Measurements from ENCODE around the gene SSX4B.

DNA sequence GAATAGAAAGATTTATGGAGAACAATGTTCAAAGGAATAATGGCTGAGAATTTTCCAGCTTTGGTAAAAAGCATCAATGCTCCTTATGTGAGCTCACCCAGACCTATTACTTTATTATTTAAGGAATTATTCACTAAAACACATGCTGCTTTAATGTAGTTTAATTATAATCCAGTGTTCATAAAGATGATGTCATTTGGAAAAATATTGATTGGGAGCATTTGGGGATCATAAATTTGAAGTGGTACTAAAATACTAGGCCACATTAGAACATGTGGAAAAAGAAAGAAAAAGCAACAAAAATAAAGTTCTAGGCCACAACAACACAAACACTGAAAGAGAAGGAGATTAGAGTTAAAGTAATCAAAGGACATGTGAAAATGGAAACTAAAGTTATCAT is 38.3 kb upstream of the SSX4B start:
- TF ChIP-seq POLR2AphosphoS5 (IDR thresholded peaks at IDR 0.05; ENCODE audit: low read depth, low read length) (no peak), TAF1 (IDR thresholded peaks at IDR 0.05; ENCODE audit: borderline replicate concordance, low read depth, low read length) (no peak), TEAD4 (IDR thresholded peaks at IDR 0.05; ENCODE audit: borderline replicate concordance, insufficient read depth) (no peak), RFX5 (IDR thresholded peaks at IDR 0.05; ENCODE audit: low read length) (no peak), EP300 (IDR thresholded peaks at IDR 0.05; ENCODE audit: borderline replicate concordance in 1 of 2, low read depth in 1 of 2, low read length in 1 of 2) (no peak), GATA2 (CRISPR knock-in tag; IDR thresholded peaks at IDR 0.05) (no peak)
- TF ChIP-seq, protein P1, sequence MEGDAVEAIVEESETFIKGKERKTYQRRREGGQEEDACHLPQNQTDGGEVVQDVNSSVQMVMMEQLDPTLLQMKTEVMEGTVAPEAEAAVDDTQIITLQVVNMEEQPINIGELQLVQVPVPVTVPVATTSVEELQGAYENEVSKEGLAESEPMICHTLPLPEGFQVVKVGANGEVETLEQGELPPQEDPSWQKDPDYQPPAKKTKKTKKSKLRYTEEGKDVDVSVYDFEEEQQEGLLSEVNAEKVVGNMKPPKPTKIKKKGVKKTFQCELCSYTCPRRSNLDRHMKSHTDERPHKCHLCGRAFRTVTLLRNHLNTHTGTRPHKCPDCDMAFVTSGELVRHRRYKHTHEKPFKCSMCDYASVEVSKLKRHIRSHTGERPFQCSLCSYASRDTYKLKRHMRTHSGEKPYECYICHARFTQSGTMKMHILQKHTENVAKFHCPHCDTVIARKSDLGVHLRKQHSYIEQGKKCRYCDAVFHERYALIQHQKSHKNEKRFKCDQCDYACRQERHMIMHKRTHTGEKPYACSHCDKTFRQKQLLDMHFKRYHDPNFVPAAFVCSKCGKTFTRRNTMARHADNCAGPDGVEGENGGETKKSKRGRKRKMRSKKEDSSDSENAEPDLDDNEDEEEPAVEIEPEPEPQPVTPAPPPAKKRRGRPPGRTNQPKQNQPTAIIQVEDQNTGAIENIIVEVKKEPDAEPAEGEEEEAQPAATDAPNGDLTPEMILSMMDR (IDR thresholded peaks at IDR 0.05): no peak
- TF ChIP-seq, protein P2, sequence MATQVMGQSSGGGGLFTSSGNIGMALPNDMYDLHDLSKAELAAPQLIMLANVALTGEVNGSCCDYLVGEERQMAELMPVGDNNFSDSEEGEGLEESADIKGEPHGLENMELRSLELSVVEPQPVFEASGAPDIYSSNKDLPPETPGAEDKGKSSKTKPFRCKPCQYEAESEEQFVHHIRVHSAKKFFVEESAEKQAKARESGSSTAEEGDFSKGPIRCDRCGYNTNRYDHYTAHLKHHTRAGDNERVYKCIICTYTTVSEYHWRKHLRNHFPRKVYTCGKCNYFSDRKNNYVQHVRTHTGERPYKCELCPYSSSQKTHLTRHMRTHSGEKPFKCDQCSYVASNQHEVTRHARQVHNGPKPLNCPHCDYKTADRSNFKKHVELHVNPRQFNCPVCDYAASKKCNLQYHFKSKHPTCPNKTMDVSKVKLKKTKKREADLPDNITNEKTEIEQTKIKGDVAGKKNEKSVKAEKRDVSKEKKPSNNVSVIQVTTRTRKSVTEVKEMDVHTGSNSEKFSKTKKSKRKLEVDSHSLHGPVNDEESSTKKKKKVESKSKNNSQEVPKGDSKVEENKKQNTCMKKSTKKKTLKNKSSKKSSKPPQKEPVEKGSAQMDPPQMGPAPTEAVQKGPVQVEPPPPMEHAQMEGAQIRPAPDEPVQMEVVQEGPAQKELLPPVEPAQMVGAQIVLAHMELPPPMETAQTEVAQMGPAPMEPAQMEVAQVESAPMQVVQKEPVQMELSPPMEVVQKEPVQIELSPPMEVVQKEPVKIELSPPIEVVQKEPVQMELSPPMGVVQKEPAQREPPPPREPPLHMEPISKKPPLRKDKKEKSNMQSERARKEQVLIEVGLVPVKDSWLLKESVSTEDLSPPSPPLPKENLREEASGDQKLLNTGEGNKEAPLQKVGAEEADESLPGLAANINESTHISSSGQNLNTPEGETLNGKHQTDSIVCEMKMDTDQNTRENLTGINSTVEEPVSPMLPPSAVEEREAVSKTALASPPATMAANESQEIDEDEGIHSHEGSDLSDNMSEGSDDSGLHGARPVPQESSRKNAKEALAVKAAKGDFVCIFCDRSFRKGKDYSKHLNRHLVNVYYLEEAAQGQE (IDR thresholded peaks at IDR 0.05; ENCODE audit: low read depth, low read length): no peak

Data from SK-N-SH (cell line).